Right ventricle myocardium inferior (tissue), 1 donor: ENCODE data around the gene PCDHGC5. TPM values are rescaled to one million over a fixed set of nuclear protein-coding genes. Genes with fewer than 3 reads are reported as not detected.
A peak's percentile ranks its signal among the peaks of the same experiment; 100 is the strongest.

ENCODE experiments used
- ATAC-seq: fragments of 200-7000 bp; cut with Tn5 transposase; one replicate; pipeline ENCODE4 v1.9.1; 2020; ENCODE audit warnings: mild to moderate bottlenecking, moderate library complexity
- DNase-seq: peaks from one replicate; pipeline ENCODE4 v3.0.0; 2021; ENCODE audit errors: missing footprints
- intact Hi-C: fragments of 100-400 bp; cut with DNase I; formaldehyde crosslinking; loops from one replicate; pipeline ENCODE4 v1.11.0; 2022
- total RNA-seq: library from RNA; stranded (reverse); fragmentation: NEBNext Ultra II Directional; extraction: Animal tissue kit (Norgen Biotek cat#: 25700); gene quantifications from one replicate; pipeline ENCODE4 v1.2.1, GENCODE V29; 2021
- donor health status: DM: no; HTN: yes; CAD: no; lungs with severe emphysema.

The PCDHGC5 gene
- total RNA-seq, 1 donor from 2014 or later = 2.4 TPM

GRCh38 chr5:141510160-141510559, 21.3 kb downstream of the PCDHGC5 start:
- intact Hi-C loops = no loop called here
- ATAC-seq = no peak
- DNase-seq = no peak

DNA sequence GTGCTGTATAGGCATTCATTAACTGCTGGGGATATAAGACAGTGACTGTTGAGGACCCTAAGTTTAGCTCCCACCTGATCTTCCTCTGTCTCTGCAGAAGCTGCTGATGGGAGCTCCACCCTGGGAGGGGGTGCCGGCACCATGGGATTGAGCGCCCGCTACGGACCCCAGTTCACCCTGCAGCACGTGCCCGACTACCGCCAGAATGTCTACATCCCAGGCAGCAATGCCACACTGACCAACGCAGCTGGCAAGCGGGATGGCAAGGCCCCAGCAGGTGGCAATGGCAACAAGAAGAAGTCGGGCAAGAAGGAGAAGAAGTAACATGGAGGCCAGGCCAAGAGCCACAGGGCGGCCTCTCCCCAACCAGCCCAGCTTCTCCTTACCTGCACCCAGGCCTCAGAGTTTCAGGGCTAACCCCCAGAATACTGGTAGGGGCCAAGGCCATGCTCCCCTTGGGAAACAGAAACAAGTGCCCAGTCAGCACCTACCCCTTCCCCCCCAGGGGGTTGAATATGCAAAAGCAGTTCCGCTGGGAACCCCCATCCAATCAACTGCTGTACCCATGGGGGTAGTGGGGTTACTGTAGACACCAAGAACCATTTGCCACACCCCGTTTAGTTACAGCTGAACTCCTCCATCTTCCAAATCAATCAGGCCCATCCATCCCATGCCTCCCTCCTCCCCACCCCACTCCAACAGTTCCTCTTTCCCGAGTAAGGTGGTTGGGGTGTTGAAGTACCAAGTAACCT, 22.1 kb downstream of the PCDHGC5 start:
- DNase-seq (no peak), ATAC-seq (no peak)
- intact Hi-C loops = no loop called here

DNA sequence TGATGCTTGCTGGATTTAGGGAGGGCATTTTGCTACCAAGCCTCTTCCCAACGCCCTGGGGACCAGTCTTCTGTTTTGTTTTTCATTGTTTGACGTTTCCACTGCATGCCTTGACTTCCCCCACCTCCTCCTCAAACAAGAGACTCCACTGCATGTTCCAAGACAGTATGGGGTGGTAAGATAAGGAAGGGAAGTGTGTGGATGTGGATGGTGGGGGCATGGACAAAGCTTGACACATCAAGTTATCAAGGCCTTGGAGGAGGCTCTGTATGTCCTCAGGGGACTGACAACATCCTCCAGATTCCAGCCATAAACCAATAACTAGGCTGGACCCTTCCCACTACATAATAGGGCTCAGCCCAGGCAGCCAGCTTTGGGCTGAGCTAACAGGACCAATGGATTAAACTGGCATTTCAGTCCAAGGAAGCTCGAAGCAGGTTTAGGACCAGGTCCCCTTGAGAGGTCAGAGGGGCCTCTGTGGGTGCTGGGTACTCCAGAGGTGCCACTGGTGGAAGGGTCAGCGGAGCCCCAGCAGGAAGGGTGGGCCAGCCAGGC, 23.0 kb downstream of the PCDHGC5 start:
- intact Hi-C loops = no loop called here

DNA sequence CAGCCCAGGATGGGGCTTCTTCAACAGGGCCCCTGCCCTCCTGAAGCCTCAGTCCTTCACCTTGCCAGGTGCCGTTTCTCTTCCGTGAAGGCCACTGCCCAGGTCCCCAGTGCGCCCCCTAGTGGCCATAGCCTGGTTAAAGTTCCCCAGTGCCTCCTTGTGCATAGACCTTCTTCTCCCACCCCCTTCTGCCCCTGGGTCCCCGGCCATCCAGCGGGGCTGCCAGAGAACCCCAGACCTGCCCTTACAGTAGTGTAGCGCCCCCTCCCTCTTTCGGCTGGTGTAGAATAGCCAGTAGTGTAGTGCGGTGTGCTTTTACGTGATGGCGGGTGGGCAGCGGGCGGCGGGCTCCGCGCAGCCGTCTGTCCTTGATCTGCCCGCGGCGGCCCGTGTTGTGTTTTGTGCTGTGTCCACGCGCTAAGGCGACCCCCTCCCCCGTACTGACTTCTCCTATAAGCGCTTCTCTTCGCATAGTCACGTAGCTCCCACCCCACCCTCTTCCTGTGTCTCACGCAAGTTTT, 23.6 kb downstream of the PCDHGC5 start:
- peak; percentile 91 for DNase-seq
- intact Hi-C loops = no loop called here
- no peak for ATAC-seq

More for the DNA sequence above, 23.0 kb downstream of the PCDHGC5 start:
- no peak for DNase-seq
- no peak for ATAC-seq

DNA sequence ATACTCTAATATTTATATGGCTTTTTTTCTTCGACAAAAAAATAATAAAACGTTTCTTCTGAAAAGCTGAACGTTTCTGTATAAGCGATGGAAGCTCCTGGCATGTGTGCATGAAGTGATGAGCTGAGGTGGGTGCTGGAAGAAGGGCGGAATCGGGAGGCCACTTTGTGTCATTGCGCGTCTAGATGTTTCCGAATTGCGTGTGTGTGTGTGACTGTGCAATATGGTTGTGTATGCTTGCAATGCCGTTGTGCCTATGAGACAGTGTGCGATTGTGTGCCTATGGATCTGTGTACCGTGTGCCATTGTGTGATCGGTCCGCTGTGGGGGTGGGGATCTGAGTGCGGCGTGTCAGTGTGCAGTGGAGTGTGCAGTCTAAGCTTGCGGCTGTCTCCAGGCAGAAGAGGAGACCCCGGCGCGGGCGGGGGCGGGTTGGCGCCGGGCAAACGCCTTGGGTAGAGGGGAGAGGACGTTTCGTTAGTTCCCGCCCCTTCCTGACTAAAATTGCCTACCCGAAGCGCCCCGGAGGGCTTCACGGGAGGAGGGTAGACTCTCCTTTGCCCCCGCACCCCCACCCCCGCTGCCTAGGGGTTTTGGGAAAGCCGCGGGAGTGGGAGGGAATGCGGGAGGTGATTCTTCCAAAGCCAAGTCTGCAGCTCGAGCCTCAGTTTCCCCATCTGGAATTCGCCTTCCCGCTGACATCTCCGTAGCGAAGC, 24.2 kb downstream of the PCDHGC5 start:
- intact Hi-C loops = no loop called here
- DNase-seq (peak; percentile 79), ATAC-seq (peak; percentile 24)

DNA sequence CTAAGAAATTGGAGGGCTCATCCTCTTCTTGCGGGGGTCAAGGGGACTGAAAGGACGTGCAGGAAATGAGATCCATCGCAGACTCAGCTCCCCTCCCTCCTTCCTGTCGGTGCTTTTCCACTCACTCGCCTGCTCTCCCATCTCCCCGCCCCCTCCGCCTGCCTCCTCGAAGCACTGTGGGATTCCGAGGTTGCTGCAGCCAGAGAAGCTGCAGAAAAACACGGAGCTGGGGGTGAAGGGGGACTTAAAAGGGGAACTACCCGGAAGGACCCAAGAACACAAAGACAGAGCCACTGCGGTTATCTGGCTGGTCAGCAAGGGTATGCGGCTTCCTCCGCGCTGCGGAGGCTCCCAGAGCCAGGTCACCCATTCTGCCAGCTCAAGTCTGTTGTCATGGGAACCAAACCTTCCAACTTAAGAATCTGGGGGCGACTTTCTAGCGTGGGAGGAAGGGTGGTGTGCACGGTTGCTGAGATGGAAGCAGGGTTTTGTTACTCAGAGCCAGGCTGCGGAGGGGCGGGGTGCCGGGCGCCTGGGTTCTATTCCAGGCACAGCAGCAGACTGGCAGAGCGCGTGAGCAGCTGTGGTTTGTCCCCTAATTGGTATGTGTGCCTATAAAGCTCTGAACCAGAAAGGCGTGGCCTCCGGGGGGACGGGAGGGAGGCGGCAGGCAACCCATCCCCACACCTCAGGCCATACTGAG, 24.9 kb downstream of the PCDHGC5 start:
- DNase-seq = peak; percentile 88
- intact Hi-C loops = no loop called here
- ATAC-seq = peak; percentile 65

DNA sequence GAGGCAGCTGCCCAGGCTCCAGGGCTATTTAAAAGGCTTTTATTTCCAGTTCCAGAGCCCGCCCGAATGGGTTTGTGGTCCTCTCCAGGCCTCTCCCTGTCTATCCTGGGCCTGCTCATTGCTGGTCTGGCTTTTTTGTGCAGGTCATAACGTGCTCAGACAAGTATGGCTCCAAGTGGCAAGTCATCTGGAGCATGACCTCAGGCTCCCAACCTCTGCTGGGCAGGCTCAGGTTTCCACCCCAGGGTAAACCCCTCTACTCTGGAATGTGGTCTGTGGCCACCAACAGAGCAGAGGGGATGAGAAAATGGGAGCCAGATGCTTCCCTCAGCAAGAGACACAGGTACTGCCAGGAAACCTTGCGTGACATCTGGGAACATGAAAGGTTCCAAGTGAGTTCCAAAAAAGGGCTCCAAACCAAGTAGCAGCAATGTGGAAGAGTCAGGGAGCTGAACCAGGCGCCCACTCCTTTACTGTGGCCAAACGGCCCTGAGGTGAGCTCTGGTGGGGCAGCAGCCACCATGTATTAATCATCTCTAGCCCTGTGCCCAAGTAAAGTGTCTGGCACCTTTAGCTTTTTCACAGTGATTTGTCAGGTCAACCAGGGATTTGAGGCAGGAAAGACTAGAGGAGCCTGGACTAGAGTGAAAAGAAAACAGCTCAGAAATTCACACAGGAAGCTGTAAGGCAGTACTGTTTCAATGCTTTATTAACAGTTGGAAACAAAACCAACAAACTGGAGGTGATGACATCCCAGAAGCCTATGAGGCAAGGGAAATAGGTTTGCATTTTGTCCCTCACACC, 25.7 kb downstream of the PCDHGC5 start:
- intact Hi-C loops = no loop called here

DNA sequence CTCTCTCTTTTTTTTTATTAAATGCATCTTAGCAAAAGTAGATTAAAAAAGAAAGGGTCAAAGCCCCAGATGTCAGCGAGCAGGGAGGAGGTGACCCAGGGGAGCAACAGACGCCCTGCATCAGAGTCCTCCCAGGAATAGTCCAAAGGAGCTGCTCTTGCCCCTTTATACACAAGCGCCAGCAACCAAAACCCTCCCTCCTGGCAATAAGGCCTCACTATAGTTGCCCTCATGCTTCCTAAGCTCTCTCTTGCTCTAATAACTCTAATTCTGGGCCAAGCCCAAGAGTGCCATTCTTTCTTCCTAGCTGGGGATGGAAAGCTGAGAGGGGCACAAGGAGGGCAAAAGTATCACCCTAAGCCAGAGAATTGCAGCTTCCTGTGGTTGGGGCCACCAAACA, 26.3 kb downstream of the PCDHGC5 start:
- intact Hi-C loops = no loop called here
- no peak for ATAC-seq
- DNase-seq = no peak

More for the DNA sequence above, 25.7 kb downstream of the PCDHGC5 start:
- DNase-seq (no peak), ATAC-seq (peak; percentile 15)

- DNase-seq (no peak), ATAC-seq (no peak)
- intact Hi-C loops = no loop called here
Measured at GRCh38 chr5:141515946-141516671, 27.2 kb downstream of the PCDHGC5 start.

DNA sequence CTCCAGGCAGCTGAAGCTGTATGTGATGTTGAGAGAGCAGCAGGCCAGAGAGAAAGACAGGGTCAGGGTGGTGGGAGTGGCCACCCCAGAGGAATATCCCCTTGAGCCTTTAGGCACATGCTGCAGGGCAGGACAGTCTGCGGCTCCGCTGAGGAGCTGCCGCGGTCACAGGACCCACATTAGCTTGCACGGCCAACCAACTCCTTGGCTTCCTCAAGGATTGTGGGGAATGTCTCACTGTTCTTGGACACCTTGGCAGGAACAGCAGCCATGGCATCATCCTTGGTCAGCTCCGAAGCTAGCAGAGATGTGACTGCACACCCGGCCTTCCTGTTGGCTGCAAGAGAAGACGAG, 27.8 kb downstream of the PCDHGC5 start:
- ATAC-seq = no peak
- DNase-seq = no peak
- intact Hi-C loops = no loop called here

- no peak for ATAC-seq
- DNase-seq = no peak
- intact Hi-C loops = no loop called here
Measured at GRCh38 chr5:141517312-141517711, 28.4 kb downstream of the PCDHGC5 start.

DNA sequence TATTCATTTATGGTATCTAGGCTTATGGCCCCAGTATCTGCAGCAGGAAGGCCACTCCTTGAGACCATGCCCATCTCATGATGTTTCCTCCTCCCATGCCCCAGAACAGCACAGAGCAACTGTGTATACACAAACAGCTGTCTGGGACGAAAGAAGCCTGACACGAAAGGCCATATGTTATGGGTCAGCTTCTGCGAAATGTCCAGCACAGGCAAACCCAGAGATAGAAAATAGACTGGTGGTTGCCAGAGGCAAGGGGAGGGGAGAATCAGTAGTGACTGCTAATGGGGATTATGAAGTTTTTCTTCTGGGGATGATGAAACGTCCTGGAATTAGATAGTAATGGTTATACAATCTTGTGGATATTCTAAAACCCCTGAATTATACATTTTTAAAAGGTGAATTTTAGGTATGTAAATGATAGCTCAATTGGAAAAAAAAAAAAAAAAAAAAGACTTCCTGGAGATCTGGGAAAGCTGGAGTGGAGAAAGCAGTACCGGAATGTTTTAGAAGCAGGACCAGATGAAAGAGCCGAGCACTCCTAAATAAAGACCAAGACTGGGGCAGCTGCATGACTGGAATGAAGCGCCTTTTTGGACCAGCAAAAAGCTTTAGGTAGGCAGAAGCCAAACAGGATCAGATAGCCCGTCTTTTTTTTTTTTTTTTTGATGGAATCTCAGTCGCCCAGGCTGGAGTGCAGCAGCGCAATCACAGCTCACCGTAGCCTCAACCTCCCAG, 29.2 kb downstream of the PCDHGC5 start:
- DNase-seq (no peak), ATAC-seq (no peak)
- intact Hi-C loops = no loop called here

DNA sequence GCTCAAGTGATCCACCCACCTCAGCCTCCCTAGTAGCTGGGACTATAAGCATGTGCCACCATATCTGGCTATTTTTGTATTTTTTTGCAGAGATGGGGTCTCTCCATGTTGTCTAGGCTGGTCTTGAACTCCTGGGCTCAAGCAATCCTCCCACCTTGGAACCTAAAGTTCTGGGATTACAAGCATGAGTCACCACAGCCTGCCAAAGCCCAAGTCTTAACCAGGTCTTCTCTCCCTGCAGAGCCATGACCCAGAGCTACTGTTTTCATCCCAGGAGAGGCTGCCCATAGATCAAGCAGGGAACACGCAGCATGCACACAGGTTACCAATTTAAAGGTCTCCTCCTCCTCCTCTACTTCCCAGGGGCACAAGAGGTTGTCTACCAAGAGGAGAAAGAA, 29.7 kb downstream of the PCDHGC5 start:
- intact Hi-C loops = no loop called here
- ATAC-seq (no peak), DNase-seq (no peak)

DNA sequence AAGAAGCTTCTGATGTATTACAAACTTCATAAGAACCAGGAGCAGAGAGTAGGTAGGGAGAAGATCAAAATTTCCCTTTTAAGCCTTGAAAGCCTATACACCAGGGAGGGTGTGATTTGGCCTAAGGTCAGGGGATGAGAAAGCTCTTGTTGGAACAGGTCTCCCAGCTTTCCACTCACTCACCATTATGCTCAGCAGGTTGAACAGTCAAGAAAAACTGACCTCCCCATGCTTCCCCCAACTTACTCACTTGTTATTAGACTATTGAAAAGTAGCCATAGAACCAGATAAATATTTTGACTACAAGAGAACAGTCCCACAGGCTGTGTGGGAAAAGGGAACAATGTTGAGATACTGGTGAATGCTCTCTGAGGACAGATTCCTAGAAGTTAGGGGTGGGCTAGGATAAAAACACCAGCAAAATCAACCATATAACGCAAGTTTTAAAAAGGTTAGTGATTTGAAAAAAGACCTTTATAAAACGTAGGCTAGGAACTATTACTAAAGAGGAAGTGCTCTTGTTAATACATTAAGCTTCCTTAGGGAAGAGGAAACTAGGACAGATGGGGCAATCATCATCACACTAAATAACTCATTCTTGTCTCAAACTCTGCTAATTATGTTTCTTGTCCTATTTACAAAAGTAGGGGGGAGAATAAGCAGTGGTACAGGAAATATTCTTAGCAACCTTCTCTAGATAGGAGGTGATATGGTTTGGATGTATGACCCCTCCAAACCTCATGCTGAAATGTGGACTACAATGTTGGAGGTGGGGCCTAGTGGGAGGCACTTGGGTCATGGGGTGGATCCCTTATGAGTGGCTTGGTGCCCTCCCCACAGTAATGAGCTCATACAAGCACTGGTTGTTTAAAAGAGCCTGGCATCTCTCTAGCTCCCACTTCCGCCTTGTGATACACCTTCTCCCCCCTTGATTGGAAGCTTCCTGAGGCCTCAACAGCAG, 31.0 kb downstream of the PCDHGC5 start:
- DNase-seq (no peak), ATAC-seq (no peak)
- intact Hi-C loops = no loop called here

GRCh38 chr5:141521244-141521781, 32.4 kb downstream of the PCDHGC5 start:
- intact Hi-C loops = no loop called here
- ATAC-seq (peak; percentile 77), DNase-seq (no peak)

DNA sequence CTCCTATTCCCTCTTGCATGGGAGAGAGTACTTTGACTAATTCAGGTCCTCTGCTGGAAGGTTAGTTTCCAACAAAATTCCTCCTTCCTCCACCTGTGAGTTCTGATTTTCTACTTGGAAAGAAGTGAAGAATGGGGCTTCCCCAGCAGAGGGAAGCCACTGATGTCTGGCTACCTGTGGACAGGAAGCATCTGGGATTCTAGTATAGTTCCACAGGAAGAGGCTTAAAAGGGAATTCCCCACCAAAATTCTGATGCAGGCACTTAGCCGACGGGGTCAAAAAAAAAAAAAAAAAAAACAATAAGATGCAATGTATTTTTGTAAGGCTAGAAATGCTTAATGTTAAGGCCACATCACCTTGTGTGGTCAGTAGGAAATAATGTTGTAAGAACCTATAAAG, 33.4 kb downstream of the PCDHGC5 start:
- intact Hi-C loops = no loop called here
- ATAC-seq = no peak
- DNase-seq = no peak
